ENCODE results near the gene ITGA1.

The ITGA1 gene

GRCh38 chr5:52989025-52989780 lies 201.5 kb downstream of the ITGA1 start, which contains the start of gene ITGA2:
ITGA2 (plus strand) TSS chr5:52989352; CDS start chr5:52989469, 117 bp downstream.
- Histone ChIP-seq H3K4me3 (replicated peaks; ENCODE audit: low read depth, low read length) (peak within 1 kb of the TSS; percentile 54), H3K36me3 (ENCODE audit: control insufficient read depth, insufficient read depth, low read length) (no peaks in the 10 kb centered on the region), H3K27me3 (replicated peaks; ENCODE audit: control insufficient read depth, insufficient read depth, low read length) (no peaks in the 10 kb centered on the region; the same call in 1 of the 2 replicates)
- DNase-seq (ENCODE audit: extremely low read depth, insufficient read length) = peak; percentile 26
- TF ChIP-seq CTCF (IDR thresholded peaks at IDR 0.05; ENCODE audit: insufficient read depth, low read length, poor library complexity, severe bottlenecking) = no peak

DNA sequence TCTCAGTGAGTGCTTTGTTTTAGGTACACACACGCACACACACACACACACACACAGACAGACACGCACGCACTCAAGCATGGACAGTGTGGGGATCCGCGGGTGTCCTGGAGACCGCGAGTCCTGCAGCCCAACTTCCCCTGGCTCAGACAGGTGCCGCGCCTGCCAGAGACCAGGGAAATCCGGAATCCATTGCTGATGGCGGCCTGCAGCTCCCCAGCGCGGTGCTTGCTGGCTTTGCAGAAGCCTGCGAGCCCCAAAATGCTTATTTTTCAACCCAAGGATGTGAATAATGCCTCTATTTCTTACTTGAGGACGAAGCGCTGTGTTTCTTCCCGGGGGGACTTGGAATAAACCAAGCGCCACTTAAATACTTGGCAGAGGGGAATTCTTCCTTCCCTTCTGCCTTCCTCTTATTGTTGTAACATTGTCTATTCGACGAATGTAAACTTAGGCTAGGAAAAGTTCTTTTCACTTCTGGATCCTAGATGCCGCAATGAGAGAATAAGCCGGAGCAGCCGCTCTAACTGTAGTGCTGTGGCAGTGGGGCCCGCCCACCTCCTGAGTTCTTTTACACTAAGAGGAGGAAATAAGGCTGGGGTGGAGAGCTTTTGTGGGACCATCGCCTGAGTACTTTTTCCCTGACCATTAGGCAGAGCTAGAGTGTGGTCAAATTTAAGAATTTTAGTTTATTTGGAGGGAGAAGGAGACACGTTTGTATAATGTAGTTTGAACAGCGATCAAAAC lies 202.2 kb downstream of the ITGA1 start:
- peak overlapping the region; percentile 54 for H3K4me3 ChIP-seq (replicated peaks; ENCODE audit: low read depth, low read length)

GRCh38 chr5:52990528-52990925 lies 202.8 kb downstream of the ITGA1 start:
- no peak for DNase-seq (ENCODE audit: extremely low read depth, insufficient read length)
- no peak overlapping the region for H3K4me3 ChIP-seq (replicated peaks; ENCODE audit: low read depth, low read length)
- H3K36me3 ChIP-seq (ENCODE audit: control insufficient read depth, insufficient read depth, low read length) = no peaks in the 10 kb centered on the region
- TF ChIP-seq CTCF (IDR thresholded peaks at IDR 0.05; ENCODE audit: insufficient read depth, low read length, poor library complexity, severe bottlenecking) = no peak
- H3K27me3 ChIP-seq (replicated peaks; ENCODE audit: control insufficient read depth, insufficient read depth, low read length) = no peaks in the 10 kb centered on the region; the same call in 1 of the 2 replicates

More for the DNA sequence above, 202.2 kb downstream of the ITGA1 start:
- TF ChIP-seq CTCF (IDR thresholded peaks at IDR 0.05; ENCODE audit: insufficient read depth, low read length, poor library complexity, severe bottlenecking) = no peak
- peak; percentile 19 for DNase-seq (ENCODE audit: extremely low read depth, insufficient read length)
- no peaks in the 10 kb centered on the region; the same call in 1 of the 2 replicates for H3K27me3 ChIP-seq (replicated peaks; ENCODE audit: control insufficient read depth, insufficient read depth, low read length)
- no peaks in the 10 kb centered on the region for H3K36me3 ChIP-seq (ENCODE audit: control insufficient read depth, insufficient read depth, low read length)

GRCh38 chr5:52993367-52993766 lies 205.7 kb downstream of the ITGA1 start:
- no peaks in the 10 kb centered on the region for H3K36me3 ChIP-seq (ENCODE audit: control insufficient read depth, insufficient read depth, low read length)
- TF ChIP-seq CTCF (IDR thresholded peaks at IDR 0.05; ENCODE audit: insufficient read depth, low read length, poor library complexity, severe bottlenecking) = no peak
- H3K4me3 ChIP-seq (replicated peaks; ENCODE audit: low read depth, low read length) = no peak overlapping the region
- DNase-seq (ENCODE audit: extremely low read depth, insufficient read length) = no peak
- no peaks in the 10 kb centered on the region; the same call in none of the 2 replicates for H3K27me3 ChIP-seq (replicated peaks; ENCODE audit: control insufficient read depth, insufficient read depth, low read length)

DNA sequence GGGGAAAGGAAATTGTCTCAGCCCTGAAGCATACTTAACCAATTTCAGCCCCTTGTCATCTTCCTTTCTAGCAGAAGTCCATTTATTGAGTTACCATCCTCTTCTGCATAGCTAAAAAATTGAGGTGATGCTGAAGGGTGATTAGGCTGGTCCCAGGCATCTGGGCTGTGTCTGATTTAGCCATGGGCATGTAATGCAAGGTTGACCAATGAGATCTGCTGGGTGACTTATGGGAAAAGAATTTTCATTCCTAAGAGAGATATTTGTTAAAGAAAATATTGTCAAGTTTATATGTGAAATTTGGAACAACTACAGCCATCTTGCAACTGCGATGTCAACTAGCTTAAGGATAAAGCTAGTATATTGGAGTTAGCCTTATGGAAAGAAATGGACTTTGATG lies 206.6 kb downstream of the ITGA1 start:
- no peaks in the 10 kb centered on the region for H3K36me3 ChIP-seq (ENCODE audit: control insufficient read depth, insufficient read depth, low read length)
- H3K4me3 ChIP-seq (replicated peaks; ENCODE audit: low read depth, low read length) = no peak overlapping the region
- DNase-seq (ENCODE audit: extremely low read depth, insufficient read length) = no peak
- H3K27me3 ChIP-seq (replicated peaks; ENCODE audit: control insufficient read depth, insufficient read depth, low read length) = no peaks in the 10 kb centered on the region; the same call in none of the 2 replicates
- TF ChIP-seq CTCF (IDR thresholded peaks at IDR 0.05; ENCODE audit: insufficient read depth, low read length, poor library complexity, severe bottlenecking) = no peak
